NCI-H2107 treated with DMSO at 0.1 percent for 48 hours (cell line): ENCODE results near the gene CEP68.

Experiments
- DNase-seq: peaks from one replicate; lab custom pipeline; 2025; ENCODE audit not compliant: unreplicated experiment; lab: John Stamatoyannopoulos, UW

Gene CEP68

GRCh38 chr2:65057391-65058052 is 1.3 kb downstream of the CEP68 start:
- peak; percentile 92 for DNase-seq

GRCh38 chr2:65059071-65059470 is 2.9 kb downstream of the CEP68 start:
- DNase-seq: no peak

- DNase-seq: no peak
These were observed 5.1 kb downstream of the CEP68 start for GRCh38 chr2:65061146-65061909.

- no peak for DNase-seq
These were observed 5.7 kb downstream of the CEP68 start for GRCh38 chr2:65061910-65062339.

GRCh38 chr2:65062843-65063825 is 6.9 kb downstream of the CEP68 start:
- DNase-seq: no peak

- DNase-seq: peak; percentile 47
These were observed 8.7 kb downstream of the CEP68 start for GRCh38 chr2:65064728-65065552.

- no peak for DNase-seq
These were observed 11.8 kb downstream of the CEP68 start for GRCh38 chr2:65067806-65068553.

GRCh38 chr2:65069439-65069824 is 13.2 kb downstream of the CEP68 start:
- no peak for DNase-seq

GRCh38 chr2:65070172-65070830 is 14.1 kb downstream of the CEP68 start:
- no peak for DNase-seq

- DNase-seq: no peak
These were observed 14.6 kb downstream of the CEP68 start for GRCh38 chr2:65070856-65071255.

- no peak for DNase-seq
These were observed 15.4 kb downstream of the CEP68 start for GRCh38 chr2:65071499-65072180.

GRCh38 chr2:65072181-65072970 is 16.2 kb downstream of the CEP68 start:
- DNase-seq: no peak

GRCh38 chr2:65073879-65074565 is 17.8 kb downstream of the CEP68 start:
- DNase-seq: no peak

GRCh38 chr2:65075176-65075575 is 19.0 kb downstream of the CEP68 start:
- no peak for DNase-seq

GRCh38 chr2:65075605-65076344 is 19.6 kb downstream of the CEP68 start:
- no peak for DNase-seq

- no peak for DNase-seq
These were observed 20.1 kb downstream of the CEP68 start for GRCh38 chr2:65076345-65076710.

- DNase-seq: no peak
These were observed 21.7 kb downstream of the CEP68 start for GRCh38 chr2:65077898-65078297.
